Measurements from ENCODE around the gene TENT5A.

- TF ChIP-seq POLR2A (IDR thresholded peaks at IDR 0.05) (no peak), CTCF (IDR thresholded peaks at IDR 0.05) (no peak)
Observed at GRCh38 chr6:81697559-81697958, 54.9 kb downstream of the TENT5A start.
